Heart left ventricle (tissue), 13 donors: ENCODE measurements around the gene FARP1.

Source experiments
- POLR2A ChIP-seq, 2 donors: fragments of 450-650 bp; IDR thresholded peaks; one replicate each; pipeline ENCODE4 v1.6.1; 2017; ENCODE audit warnings: antibody characterized with exemption in 2 of 2, mild to moderate bottlenecking in 2 of 2, moderate library complexity in 2 of 2
- TF ChIP-seq, protein P1 (sequence below), 12 donors: fragments of 200-600 bp; sonication (generic) in 4 of 12; IDR thresholded peaks; one replicate each; pipeline versions ENCODE4 v1.5.0 to v1.8.0; 2018 to 2022; ENCODE audit warnings: antibody characterized with exemption in 12 of 12, mild to moderate bottlenecking in 5 of 12
- donor health status: ischemic (EF 13 %, LVEDD 7.1; RV severe dilation, severe dysfunction).
- donor health status: DM: no; HTN: yes; CAD: no.
- donor health status: DM: no; HTN: no; CAD: no.
- donor health status: ischemic (EF 25% LVEDD 6.9; RV normal size, moderate dysfunction).
- donor health status: ischemic (EF 25% LVEDD 5.7; RV mildly dilated, moderate dysfunction).
- donor health status: ischemic (EF 35%, LVEDD 5.7; RV mildly dilated, moderate dysfunction).
- donor health status: nonischemic (EF 11% LVEDD 7.7; RV severe dilation, severe dysfunction).
- donor health status: DM: yes; HTN: yes; CAD: no.
- donor health status: PGD.
- donor health status: ischemic (EF 29% LVEDD 5.4; RV normal size, mild dysfunction).
- donor health status: nonischemic (EF 23%, LVEDD 6.1; RV moderate dilation, normal function).

DNA sequence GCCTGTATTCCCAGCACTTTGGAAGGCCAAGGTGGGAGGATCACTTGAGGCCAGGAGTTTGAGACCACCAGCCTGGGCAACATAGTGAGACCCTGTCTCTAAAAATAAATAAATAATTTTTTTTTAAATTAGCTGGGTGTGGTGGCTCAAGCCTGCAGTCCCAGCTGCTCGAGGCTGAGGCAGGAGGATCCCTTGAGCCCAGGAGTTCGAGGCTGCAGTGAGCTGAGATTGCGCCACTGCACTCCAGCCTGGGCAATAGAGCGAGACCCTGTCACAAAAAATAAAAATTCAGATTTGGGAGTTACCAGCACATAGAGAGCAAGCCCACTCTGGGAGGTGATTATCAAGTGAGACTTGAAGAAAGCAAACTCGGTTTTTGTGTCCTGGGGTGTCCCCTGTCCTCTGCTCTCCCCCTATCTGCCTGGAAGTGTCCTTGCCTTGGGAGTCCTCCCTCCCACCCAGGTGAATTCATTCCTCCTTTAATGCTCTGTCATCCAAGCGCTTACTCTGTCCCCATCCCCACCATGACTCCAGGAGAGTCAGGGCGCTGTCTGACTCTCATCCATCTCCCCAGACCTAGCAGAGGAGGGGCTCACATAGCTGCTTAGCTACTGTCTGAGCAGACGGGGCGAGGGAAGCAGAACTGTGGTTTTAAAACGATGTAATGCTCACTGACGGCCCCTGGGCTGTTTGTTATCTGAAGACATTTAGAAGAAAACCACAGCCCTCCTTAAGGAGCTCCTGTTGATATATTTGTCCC, 287.3 kb downstream of the FARP1 start:
- TF ChIP-seq, protein P1, sequence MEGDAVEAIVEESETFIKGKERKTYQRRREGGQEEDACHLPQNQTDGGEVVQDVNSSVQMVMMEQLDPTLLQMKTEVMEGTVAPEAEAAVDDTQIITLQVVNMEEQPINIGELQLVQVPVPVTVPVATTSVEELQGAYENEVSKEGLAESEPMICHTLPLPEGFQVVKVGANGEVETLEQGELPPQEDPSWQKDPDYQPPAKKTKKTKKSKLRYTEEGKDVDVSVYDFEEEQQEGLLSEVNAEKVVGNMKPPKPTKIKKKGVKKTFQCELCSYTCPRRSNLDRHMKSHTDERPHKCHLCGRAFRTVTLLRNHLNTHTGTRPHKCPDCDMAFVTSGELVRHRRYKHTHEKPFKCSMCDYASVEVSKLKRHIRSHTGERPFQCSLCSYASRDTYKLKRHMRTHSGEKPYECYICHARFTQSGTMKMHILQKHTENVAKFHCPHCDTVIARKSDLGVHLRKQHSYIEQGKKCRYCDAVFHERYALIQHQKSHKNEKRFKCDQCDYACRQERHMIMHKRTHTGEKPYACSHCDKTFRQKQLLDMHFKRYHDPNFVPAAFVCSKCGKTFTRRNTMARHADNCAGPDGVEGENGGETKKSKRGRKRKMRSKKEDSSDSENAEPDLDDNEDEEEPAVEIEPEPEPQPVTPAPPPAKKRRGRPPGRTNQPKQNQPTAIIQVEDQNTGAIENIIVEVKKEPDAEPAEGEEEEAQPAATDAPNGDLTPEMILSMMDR (IDR thresholded peaks at IDR 0.05), result no peak
- TF ChIP-seq POLR2A (IDR thresholded peaks at IDR 0.05), result no peak
